ENCODE results near the gene GMDS. TPM values are rescaled to one million over a fixed set of nuclear protein-coding genes. Genes with fewer than 3 reads are reported as not detected.
A peak's percentile ranks its signal among the peaks of the same experiment; 100 is the strongest.

The GMDS gene
- total and polyA plus RNA-seq, 2 of the 4 experiments (the other 2 are of a cell fraction): 7.3 to 21.9 TPM

DNA sequence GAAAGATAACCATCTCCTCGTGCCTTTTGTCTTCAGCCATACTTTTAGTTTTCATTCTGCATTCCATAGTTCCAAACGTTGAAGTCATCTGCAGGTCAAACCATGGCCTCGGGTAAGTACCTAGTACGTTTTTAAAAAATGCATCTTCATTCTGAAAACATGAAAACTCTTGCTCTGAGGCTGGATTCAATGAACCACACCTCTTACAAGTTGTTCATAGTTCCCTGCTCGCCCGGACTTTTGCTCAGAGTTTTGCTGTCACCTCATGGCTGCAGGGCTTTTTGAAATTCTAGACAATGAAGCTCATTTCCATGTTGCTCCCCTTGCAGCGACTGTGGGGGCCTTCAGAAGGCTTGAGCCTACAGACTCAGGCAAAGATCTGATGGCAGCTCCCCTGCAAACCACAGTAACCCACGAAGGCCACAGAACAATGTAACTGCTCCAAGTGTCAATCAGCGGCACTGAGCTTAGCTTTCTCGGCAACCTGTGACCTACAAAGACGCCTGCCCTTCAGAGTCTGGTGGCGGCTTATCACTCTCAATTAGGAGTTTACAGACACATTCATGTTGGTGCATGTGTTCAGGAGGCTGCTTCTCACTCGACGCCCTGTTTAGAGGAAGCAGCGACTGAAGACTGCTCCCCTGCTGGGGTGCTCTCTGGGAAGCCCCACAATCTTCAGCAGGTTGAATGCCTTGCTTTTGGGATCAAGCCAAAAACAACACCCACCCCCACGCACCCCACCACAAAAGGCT, 574.5 kb downstream of the GMDS start:
- dilution Hi-C loops (cut with HindIII; ENCODE audit: low sequenced_read_pairs, unreplicated experiment): no loop called here
- in situ Hi-C loops (cut with MboI; ENCODE audit: low sequenced_read_pairs): no loop called here

More for the DNA sequence above, 574.5 kb downstream of the GMDS start:
- Histone ChIP-seq H3K23ac (ENCODE audit: low read depth, low read length) (peak overlapping the region; percentile 52; the same call in 1 of the 2 replicates), H2BK5ac (ENCODE audit: low read depth, low read length, poor library complexity, severe bottlenecking) (no peak overlapping the region), H3K4me1 (ENCODE audit: control insufficient read depth, insufficient read depth, low read length) (peaks cover 23% of the 10 kb centered on the region), H4K8ac (ENCODE audit: low read depth in 2 of 2, low read length in 2 of 2) (peak overlapping the region in 1 of 2 experiments; percentile 48; a peak in 1 of 4 replicates), H3K4me2 (ENCODE audit: low read depth, low read length) (peak overlapping the region; percentile 16; the same call in 1 of the 2 replicates), H3K79me1 (ENCODE audit: low read depth in 1 of 2, low read length in 2 of 2) (no peaks in the 10 kb centered on the region; a peak in 1 of 4 replicates), H3K9me1 (ENCODE audit: insufficient read depth, low read length) (peaks cover 5% of the 10 kb centered on the region; the same call in 1 of the 2 replicates), H2BK20ac (ENCODE audit: low read depth, low read length) (0 out of 2 replicates have a peak overlapping the region, but pooled peaks have one; percentile 36), H2AK9ac (replicated peaks; ENCODE audit: low read depth, low read length, poor library complexity) (peak overlapping the region; percentile 5), H3K4ac (ENCODE audit: low read depth, low read length) (peak overlapping the region; percentile 72), H4K91ac (ENCODE audit: insufficient read depth, low read depth, low read length) (peak overlapping the region; percentile 42; the same call in 1 of the 2 replicates), H3K9me3 (ENCODE audit: control insufficient read depth, insufficient read depth, low read length) (no peaks in the 10 kb centered on the region), H3K27ac (ENCODE audit: insufficient read depth, low read length) (no peak overlapping the region), H3K9ac (ENCODE audit: low read depth, low read length) (no peak overlapping the region), H4K5ac (ENCODE audit: low read depth, low read length) (peak overlapping the region; percentile 10; the same call in 1 of the 2 replicates), H3K18ac (ENCODE audit: low read depth, low read length) (peak overlapping the region; percentile 48; the same call in 1 of the 2 replicates), H3K36me3 (ENCODE audit: control insufficient read depth, insufficient read depth, low read length) (no peaks in the 10 kb centered on the region), H3K14ac (replicated peaks; ENCODE audit: low read depth, low read length) (no peak overlapping the region), H2BK120ac (ENCODE audit: low read depth, low read length) (peak overlapping the region; percentile 33), H3K27me3 (ENCODE audit: control insufficient read depth, insufficient read depth, low read length) (no peaks in the 10 kb centered on the region), H2AFZ (replicated peaks; ENCODE audit: low read length, poor library complexity) (peak overlapping the region; percentile 57), H2BK15ac (ENCODE audit: low read depth, low read length) (peak overlapping the region; percentile 12; the same call in 1 of the 3 replicates), H3K4me3 (ENCODE audit: insufficient read depth, low read depth, low read length) (no peak overlapping the region), H4K20me1 (ENCODE audit: insufficient read depth, low read length) (no peaks in the 10 kb centered on the region), H2AK5ac (ENCODE audit: low read depth, low read length) (peak overlapping the region; percentile 66; the same call in 1 of the 2 replicates), H3K56ac (ENCODE audit: extremely low read depth, insufficient read depth, low read length) (no peak overlapping the region)
- DNase-seq (peak; percentile 69), ATAC-seq (ENCODE audit: low read depth) (no peak)
- CTCF ChIA-PET: interaction anchor here (0.6 kb wide), 1 partner anchor 94 kb away, joined by 3 read pairs; no protein-coding TSS in a partner anchor
- no TSS peak for BruUV-seq (replicated peaks)
- WGBS, 2 experiments (ENCODE audit: extremely low coverage in 2 of 2, insufficient read length in 1 of 2): 52% methylated on average over 3 of the region's 16 CpGs; no CpG with 5 or more reads in 1 of the 2 experiments
- TF ChIP-seq, protein P1, sequence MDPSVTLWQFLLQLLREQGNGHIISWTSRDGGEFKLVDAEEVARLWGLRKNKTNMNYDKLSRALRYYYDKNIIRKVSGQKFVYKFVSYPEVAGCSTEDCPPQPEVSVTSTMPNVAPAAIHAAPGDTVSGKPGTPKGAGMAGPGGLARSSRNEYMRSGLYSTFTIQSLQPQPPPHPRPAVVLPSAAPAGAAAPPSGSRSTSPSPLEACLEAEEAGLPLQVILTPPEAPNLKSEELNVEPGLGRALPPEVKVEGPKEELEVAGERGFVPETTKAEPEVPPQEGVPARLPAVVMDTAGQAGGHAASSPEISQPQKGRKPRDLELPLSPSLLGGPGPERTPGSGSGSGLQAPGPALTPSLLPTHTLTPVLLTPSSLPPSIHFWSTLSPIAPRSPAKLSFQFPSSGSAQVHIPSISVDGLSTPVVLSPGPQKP (IDR thresholded peaks at IDR 0.05; ENCODE audit: borderline replicate concordance, low read depth, low read length): no peak
- TF ChIP-seq NFE2L2 (IDR thresholded peaks at IDR 0.05; ENCODE audit: low read depth, low read length) (peak; percentile 29; the same call in 1 of the 2 replicates), SMC3 (IDR thresholded peaks at IDR 0.05; ENCODE audit: low read depth, low read length) (no peak), MAFK (IDR thresholded peaks at IDR 0.05; ENCODE audit: low read depth, low read length) (no peak), BHLHE40 (IDR thresholded peaks at IDR 0.05; ENCODE audit: low read depth, low read length) (no peak), CHD1 (IDR thresholded peaks at IDR 0.05; ENCODE audit: low read depth, low read length) (no peak), FOS (IDR thresholded peaks at IDR 0.05; ENCODE audit: low read depth, low read length) (no peak)
- TF ChIP-seq, protein P2, sequence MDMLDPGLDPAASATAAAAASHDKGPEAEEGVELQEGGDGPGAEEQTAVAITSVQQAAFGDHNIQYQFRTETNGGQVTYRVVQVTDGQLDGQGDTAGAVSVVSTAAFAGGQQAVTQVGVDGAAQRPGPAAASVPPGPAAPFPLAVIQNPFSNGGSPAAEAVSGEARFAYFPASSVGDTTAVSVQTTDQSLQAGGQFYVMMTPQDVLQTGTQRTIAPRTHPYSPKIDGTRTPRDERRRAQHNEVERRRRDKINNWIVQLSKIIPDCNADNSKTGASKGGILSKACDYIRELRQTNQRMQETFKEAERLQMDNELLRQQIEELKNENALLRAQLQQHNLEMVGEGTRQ (IDR thresholded peaks at IDR 0.05; ENCODE audit: low read depth, low read length): no peak
- POLR2A ChIA-PET (ENCODE audit: unreplicated experiment): interaction anchor here (0.6 kb wide), 1 partner anchor 32 kb away, joined by 3 read pairs; no protein-coding TSS in a partner anchor
- intact Hi-C loops (cut with micrococcal nuclease): no loop called here
